Kidney (tissue), 14 donors: ENCODE data around the gene PRKCE. TPM values are rescaled to one million over a fixed set of nuclear protein-coding genes. Genes with fewer than 3 reads are reported as not detected.

Experiments
- DNase-seq, 5 donors: peaks; one replicate each; pipeline ENCODE4 v3.0.0-alpha.2; 2013 to 2020
- FAIRE-seq: peaks from 2 replicates; lab custom pipeline; 2012; peaks lifted over from hg19 to GRCh38; lab: Jason Lieb, UNC
- H3K27ac ChIP-seq, 2 donors: one replicate each; pipeline ENCODE4 v1.7.0; 2013; ENCODE audit warnings: low read depth in 2 of 2, low read length in 2 of 2, inconsistent platforms in 1 of 2
- H3K27me3 ChIP-seq: one replicate; pipeline ENCODE4 v1.7.1; 2013; ENCODE audit warnings: low read length, inconsistent platforms; ENCODE audit not compliant: control insufficient read depth, insufficient read depth
- H3K36me3 ChIP-seq, 3 donors: one replicate each; pipeline versions ENCODE4 v1.7.0 to v1.7.1; 2013; ENCODE audit warnings: low read length in 3 of 3, control low read depth in 1 of 3, inconsistent platforms in 1 of 3; ENCODE audit not compliant: insufficient read depth in 3 of 3, control insufficient read depth in 2 of 3
- H3K4me1 ChIP-seq, 3 donors: one replicate each; pipeline versions ENCODE4 v1.7.0 to v1.7.1; 2013; ENCODE audit warnings: low read length in 3 of 3, inconsistent platforms in 1 of 3, low read depth in 1 of 3; ENCODE audit not compliant: control insufficient read depth in 2 of 3, insufficient read depth in 2 of 3
- H3K4me3 ChIP-seq, 3 donors: one replicate each; pipeline versions ENCODE4 v1.7.0 to v1.8.1; 2013; ENCODE audit warnings: low read length in 3 of 3, control low read depth in 1 of 3, inconsistent platforms in 1 of 3
- H3K9ac ChIP-seq, 3 donors: one replicate each; pipeline versions ENCODE4 v1.7.0 to v1.7.1; 2013; ENCODE audit warnings: low read length in 3 of 3, control low read depth in 1 of 3, inconsistent platforms in 1 of 3
- H3K9me3 ChIP-seq, 3 donors: one replicate each; pipeline versions ENCODE4 v1.7.0 to v1.7.1; 2013; ENCODE audit warnings: low read length in 3 of 3, control low read depth in 1 of 3, inconsistent platforms in 1 of 3; ENCODE audit not compliant: control insufficient read depth in 2 of 3, insufficient read depth in 1 of 3
- CTCF ChIP-seq: IDR thresholded peaks from 3 replicates; pipeline ENCODE4 v1.5.1; 2012; ENCODE audit warnings: mild to moderate bottlenecking, moderate library complexity, borderline replicate concordance; ENCODE audit not compliant: insufficient read depth; ENCODE audit errors: extremely low read depth
- intact Hi-C: fragments of 100-400 bp; cut with DNase I; formaldehyde crosslinking; loops from one replicate; pipeline ENCODE4 v1.11.1; 2022
- polyA plus RNA-seq: library from polyadenylated mRNA; stranded (reverse); fragments of 350-450 nt; fragmentation: Illumina TruSeq; extraction: RNeasy Lipid Tissue Mini Kit (QIAGEN cat#74804); gene quantifications from one replicate; pipeline ENCODE4 v1.2.3, GENCODE V29; 2014; ENCODE audit warnings: low read depth, low replicate concordance; ENCODE audit not compliant: insufficient read depth
- total RNA-seq: library from RNA; stranded (reverse); fragmentation: NEBNext Ultra II Directional; extraction: Animal tissue kit (Norgen Biotek cat#: 25700); gene quantifications from one replicate; pipeline ENCODE4 v1.2.1, GENCODE V29; 2021
- donor health status: control.
- donor health status: control.
- donor health status: control.
- donor health status: control.
- donor health status: control.
- donor health status: DM: yes; HTN: yes; CAD: no.
- donor health status: Normal renal cell carcinoma (clear cell type).

The PRKCE gene
- total and polyA plus RNA-seq, 2 donors from 2014 or later = 11.1 to 27.3 TPM

GRCh38 chr2:45957533-45958227 is 306.2 kb downstream of the PRKCE start:
- Histone ChIP-seq H3K9me3 (no peaks in the 10 kb centered on the region), H3K4me1 (peaks cover 0 to 15% (median 11%) of the 10 kb centered on the region in 3 donors), H3K4me3 (no peak overlapping the region), H3K27ac (no peak overlapping the region), H3K9ac (no peak overlapping the region), H3K36me3 (no peaks in the 10 kb centered on the region), H3K27me3 (no peaks in the 10 kb centered on the region)
- FAIRE-seq = no peak
- no peak for TF ChIP-seq CTCF
- intact Hi-C loops = no loop called here
- DNase-seq = no peak

- Histone ChIP-seq H3K36me3 (no peaks in the 10 kb centered on the region), H3K27ac (no peak overlapping the region), H3K27me3 (no peaks in the 10 kb centered on the region), H3K4me3 (no peak overlapping the region), H3K9ac (no peak overlapping the region), H3K4me1 (peaks cover 0 to 20% (median 18%) of the 10 kb centered on the region in 3 donors), H3K9me3 (no peaks in the 10 kb centered on the region)
- DNase-seq (no peak), FAIRE-seq (no peak)
- no peak for TF ChIP-seq CTCF
- intact Hi-C loops = no loop called here
Measured at GRCh38 chr2:45960057-45960863, 308.8 kb downstream of the PRKCE start.

- no peak for TF ChIP-seq CTCF
- DNase-seq = peak in 2 of 5 donors; percentile 69 to 94
- Histone ChIP-seq H3K27ac (no peak overlapping the region), H3K9me3 (no peaks in the 10 kb centered on the region), H3K9ac (no peak overlapping the region), H3K4me3 (no peak overlapping the region), H3K27me3 (no peaks in the 10 kb centered on the region), H3K36me3 (no peaks in the 10 kb centered on the region), H3K4me1 (peaks cover 0 to 20% (median 18%) of the 10 kb centered on the region in 3 donors)
- FAIRE-seq = no peak
- intact Hi-C loops = no loop called here
Measured at GRCh38 chr2:45962177-45962921, 310.9 kb downstream of the PRKCE start.
